H1 (cell line): ENCODE measurements around the gene MYH10. TPM values are rescaled to one million over a fixed set of nuclear protein-coding genes. Genes with fewer than 3 reads are reported as not detected.

Experiments
- CTCF ChIA-PET: fragments of 300-600 bp; sonication (Branson Sonifier 250); formaldehyde crosslinking; loops from one replicate; lab custom pipeline; 2021; ENCODE audit not compliant: partially characterized antibody; lab: Charles Lee
- POLR2A ChIA-PET: fragments of 300-600 bp; sonication (Branson Sonifier 250); formaldehyde crosslinking; loops from one replicate; lab custom pipeline; 2021; ENCODE audit warnings: inconsistent platforms; ENCODE audit not compliant: partially characterized antibody; lab: Charles Lee
- DNase-seq, 2 experiments: peaks; one replicate each; pipeline versions ENCODE4 v3.0.0 to v3.0.0-alpha.2; 2010 to 2022; ENCODE audit warnings: low spot score in 2 of 2, low read depth in 1 of 2, mixed read lengths in 1 of 2
- FAIRE-seq: peaks from 2 replicates; lab custom pipeline; 2011; peaks lifted over from hg19 to GRCh38; lab: Jason Lieb, UNC
- H2AFZ ChIP-seq: 2 replicates; pipeline ENCODE4 v1.8.1; 2012; ENCODE audit warnings: low read length, inconsistent platforms
- H2AK5ac ChIP-seq: 2 replicates; pipeline ENCODE4 v1.6.1; 2013; ENCODE audit warnings: low read depth, low read length
- H2BK120ac ChIP-seq: replicated peaks from 2 replicates; pipeline ENCODE3; 2013; ENCODE audit warnings: low read depth, low read length, inconsistent platforms
- H2BK12ac ChIP-seq: 2 replicates; pipeline ENCODE4 v1.6.1; 2013; ENCODE audit warnings: low read depth, low read length
- H2BK15ac ChIP-seq: 2 replicates; pipeline ENCODE4 v1.6.1; 2013; ENCODE audit warnings: low read length
- H2BK20ac ChIP-seq: 2 replicates; pipeline ENCODE4 v1.6.1; 2013; ENCODE audit warnings: low read length
- H2BK5ac ChIP-seq: 2 replicates; pipeline ENCODE4 v1.6.1; 2013; ENCODE audit warnings: low read depth, low read length
- H3K14ac ChIP-seq: 2 replicates; pipeline ENCODE4 v1.6.1; 2013; ENCODE audit warnings: inconsistent platforms; ENCODE audit not compliant: insufficient read length
- H3K18ac ChIP-seq: 2 replicates; pipeline ENCODE4 v1.6.1; 2013; ENCODE audit warnings: low read length; ENCODE audit errors: extremely low read depth
- H3K23ac ChIP-seq: 2 replicates; pipeline ENCODE4 v1.6.1; 2013; ENCODE audit warnings: inconsistent platforms; ENCODE audit not compliant: insufficient read length
- H3K23me2 ChIP-seq: 2 replicates; pipeline ENCODE4 v1.6.1; 2013; ENCODE audit warnings: low read depth, low read length
- H3K27ac ChIP-seq: 2 replicates; pipeline ENCODE4 v1.6.1; 2011; ENCODE audit warnings: low read depth, low read length, inconsistent platforms
- H3K27me3 ChIP-seq, 4 experiments: replicated peaks in 1 of 4; 1 replicate in 1 of 4; 2 replicates in 3 of 4; pipeline versions ENCODE4 v1.6.1 to v1.8.1; 2011 to 2013; ENCODE audit warnings: low read length in 3 of 4, mild to moderate bottlenecking in 3 of 4, inconsistent platforms in 2 of 4, mixed read lengths in 2 of 4, moderate library complexity in 1 of 4; ENCODE audit not compliant: control insufficient read depth in 3 of 4, insufficient read depth in 3 of 4; ENCODE audit errors: extremely low read depth in 1 of 4
- H3K36me3 ChIP-seq, 4 experiments: 2 replicates each; pipeline versions ENCODE4 v1.6.1 to v1.8.1; 2011 to 2013; ENCODE audit warnings: mild to moderate bottlenecking in 4 of 4, low read length in 3 of 4, moderate library complexity in 2 of 4, control low read depth in 1 of 4, inconsistent platforms in 1 of 4; ENCODE audit not compliant: insufficient read depth in 4 of 4, control insufficient read depth in 2 of 4
- H3K4ac ChIP-seq: replicated peaks from 2 replicates; pipeline ENCODE3; 2013; ENCODE audit warnings: low read length, low read depth, mixed read lengths, inconsistent platforms; ENCODE audit not compliant: insufficient read length
- H3K4me1 ChIP-seq, 4 experiments: replicated peaks in 1 of 4; 1 replicate in 1 of 4; 2 replicates in 3 of 4; pipeline versions ENCODE4 v1.6.1 to v1.8.1; 2011 to 2013; ENCODE audit warnings: low read length in 3 of 4, inconsistent platforms in 2 of 4, mixed read lengths in 1 of 4; ENCODE audit not compliant: insufficient read depth in 4 of 4, control insufficient read depth in 3 of 4
- H3K4me2 ChIP-seq, 2 experiments: 2 replicates each; pipeline versions ENCODE4 v1.6.1 to v1.8.1; 2011 to 2013; ENCODE audit warnings: low read depth in 2 of 2, low read length in 2 of 2, control low read depth in 1 of 2, inconsistent platforms in 1 of 2, mild to moderate bottlenecking in 1 of 2; ENCODE audit not compliant: insufficient read depth in 1 of 2
- H3K4me3 ChIP-seq, 4 experiments: fragments of 200-600, 300-600 bp in 1 of 4; sonication (generic), shearing (Covaris generic), sonication (Bioruptor Twin) in 1 of 4; 2 replicates each; pipeline versions ENCODE4 v1.5.1 to v1.8.1; 2011 to 2016; ENCODE audit warnings: low read length in 4 of 4, low read depth in 3 of 4, control low read depth in 2 of 4, inconsistent platforms in 2 of 4, mild to moderate bottlenecking in 2 of 4, mixed read lengths in 1 of 4, moderate library complexity in 1 of 4; ENCODE audit not compliant: insufficient read depth in 2 of 4; ENCODE audit errors: extremely low read depth in 1 of 4
- H3K56ac ChIP-seq: replicated peaks from 2 replicates; pipeline ENCODE3; 2013; ENCODE audit warnings: low read depth, mild to moderate bottlenecking, mixed read lengths, low read length, inconsistent platforms; ENCODE audit not compliant: insufficient read length
- H3K79me1 ChIP-seq: 2 replicates; pipeline ENCODE4 v1.6.1; 2013; ENCODE audit warnings: low read depth, low read length, control low read depth
- H3K79me2 ChIP-seq, 2 experiments: 2 replicates each; pipeline versions ENCODE4 v1.6.1 to v1.8.1; 2012 to 2013; ENCODE audit warnings: low read length in 2 of 2, mild to moderate bottlenecking in 2 of 2, inconsistent platforms in 1 of 2; ENCODE audit not compliant: insufficient read depth in 2 of 2, control insufficient read depth in 1 of 2
- H3K9ac ChIP-seq, 4 experiments: replicated peaks in 1 of 4; 1 replicate in 1 of 4; 2 replicates in 3 of 4; pipeline versions ENCODE4 v1.6.1 to v1.8.1; 2011 to 2013; ENCODE audit warnings: low read depth in 3 of 4, low read length in 3 of 4, control low read depth in 2 of 4, mild to moderate bottlenecking in 2 of 4, moderate library complexity in 2 of 4, inconsistent platforms in 1 of 4; ENCODE audit errors: extremely low read depth in 1 of 4
- H3K9me3 ChIP-seq, 2 experiments: 2 replicates each; pipeline versions ENCODE4 v1.6.1 to v1.8.1; 2012 to 2013; ENCODE audit warnings: mild to moderate bottlenecking in 2 of 2, moderate library complexity in 2 of 2, control low read depth in 1 of 2, inconsistent platforms in 1 of 2, low read depth in 1 of 2, low read length in 1 of 2, mixed read lengths in 1 of 2; ENCODE audit not compliant: insufficient read depth in 2 of 2
- H4K20me1 ChIP-seq, 2 experiments: replicated peaks in 1 of 2; 2 replicates each; pipeline versions ENCODE3 to v1.8.1; 2011 to 2013; ENCODE audit warnings: inconsistent platforms in 2 of 2, low read length in 2 of 2, mild to moderate bottlenecking in 1 of 2; ENCODE audit not compliant: insufficient read depth in 2 of 2, control insufficient read depth in 1 of 2
- H4K5ac ChIP-seq: 2 replicates; pipeline ENCODE4 v1.6.1; 2013; ENCODE audit warnings: low read length, low read depth, mixed read lengths, inconsistent platforms; ENCODE audit not compliant: insufficient read length
- H4K8ac ChIP-seq: 2 replicates; pipeline ENCODE4 v1.8.0; 2013; ENCODE audit warnings: mild to moderate bottlenecking, moderate library complexity, low read length, inconsistent platforms; ENCODE audit not compliant: insufficient read depth; ENCODE audit errors: extremely low read depth
- H4K91ac ChIP-seq: replicated peaks from 2 replicates; pipeline ENCODE3; 2013; ENCODE audit warnings: low read length, mixed read lengths, inconsistent platforms; ENCODE audit not compliant: insufficient read length
- BRCA1 ChIP-seq: IDR thresholded peaks from 2 replicates; pipeline ENCODE4 v1.6.1; 2012; ENCODE audit warnings: low read depth, low read length, improper control_type of control experiment
- CREB1 ChIP-seq: IDR thresholded peaks from 2 replicates; pipeline ENCODE4 v1.6.1; 2012; ENCODE audit warnings: inconsistent platforms
- EZH2 ChIP-seq: fragments of 200-600 bp; sonication (generic); IDR thresholded peaks from 2 replicates; pipeline ENCODE4 v1.7.1; 2012; ENCODE audit warnings: low read depth, mild to moderate bottlenecking, moderate library complexity, low read length, inconsistent platforms; ENCODE audit not compliant: severe bottlenecking
- GABPA ChIP-seq: IDR thresholded peaks from 2 replicates; pipeline ENCODE4 v1.6.1; 2011; ENCODE audit warnings: mild to moderate bottlenecking, low read length, moderate library complexity, borderline replicate concordance; ENCODE audit not compliant: insufficient read depth
- NANOG ChIP-seq: IDR thresholded peaks from 2 replicates; pipeline ENCODE4 v1.6.1; 2011; ENCODE audit warnings: low read length, low read depth, mild to moderate bottlenecking, inconsistent platforms; ENCODE audit not compliant: insufficient read depth, poor library complexity, severe bottlenecking
- RFX5 ChIP-seq: IDR thresholded peaks from 2 replicates; pipeline ENCODE4 v1.6.1; 2011; ENCODE audit warnings: low read depth, low read length, improper control_type of control experiment, borderline replicate concordance
- SP1 ChIP-seq: IDR thresholded peaks from 2 replicates; pipeline ENCODE4 v1.6.1; 2011; ENCODE audit warnings: low read depth, low read length
- TAF1 ChIP-seq: IDR thresholded peaks from 2 replicates; pipeline ENCODE4 v1.6.1; 2011; ENCODE audit warnings: mild to moderate bottlenecking, low read depth, low read length
- TEAD4 ChIP-seq: IDR thresholded peaks from 2 replicates; pipeline ENCODE4 v1.6.1; 2012; ENCODE audit warnings: low read depth, low read length, inconsistent platforms, mixed read lengths
- USF2 ChIP-seq: IDR thresholded peaks from 2 replicates; pipeline ENCODE4 v1.6.1; 2011; ENCODE audit warnings: low read length, improper control_type of control experiment
- YY1 ChIP-seq: IDR thresholded peaks from 2 replicates; pipeline ENCODE4 v1.6.1; 2011; ENCODE audit warnings: low read depth, mild to moderate bottlenecking, low read length
- WGBS, 2 experiments: shearing (Covaris generic) in 1 of 2; methylation state at CpG; one replicate each; pipeline versions ENCODE4 v1.1.6 to v1.1.7; 2013 to 2015; ENCODE audit warnings: low lambda C conversion rate in 2 of 2, mixed read lengths in 2 of 2, inconsistent platforms in 1 of 2, low coverage in 1 of 2, missing lambda C conversion rate in 1 of 2; ENCODE audit not compliant: insufficient replicate concordance in 2 of 2, insufficient coverage in 1 of 2, insufficient read length in 1 of 2; ENCODE audit errors: extremely low coverage in 1 of 2, missing lambda C conversion rate in 1 of 2; 5-methylcytosine and 5-hydroxymethylcytosine counted together
- polyA plus RNA-seq, 7 experiments: library from polyadenylated mRNA; depleted of rRNA in 3 of 7; stranded (reverse) in 5 of 7; unstranded in 2 of 7; fragments of >200 nt in 5 of 7; fragments of 200-250 nt in 2 of 7; gene quantifications; 1 replicate in 5 of 7; 2 replicates in 1 of 7; 4 replicates in 1 of 7; pipeline versions ENCODE4 v1.2.1 to v1.2.3, GENCODE V29; 2011 to 2013; ENCODE audit warnings: missing spikeins in 2 of 7, mixed read lengths in 2 of 7
- total RNA-seq: library from RNA; stranded (reverse); fragmentation: NEBNext Ultra II Directional; extraction: Animal tissue kit (Norgen Biotek cat#: 25700); gene quantifications from 2 replicates; pipeline ENCODE4 v1.2.1, GENCODE V29; 2021

Gene MYH10
- total and polyA plus RNA-seq, 2 of the 8 experiments (the other 6 are each of a cell fraction or from before 2014, with no cell fraction given), result 64.1 to 289 TPM

- TF ChIP-seq TEAD4 (no peak), RFX5 (no peak), CREB1 (no peak), GABPA (no peak), SP1 (no peak), EZH2 (no peak), NANOG (no peak), TAF1 (no peak), BRCA1 (no peak), USF2 (no peak), YY1 (no peak)
- H2AFZ ChIP-seq, result no peak overlapping the region
- no peak overlapping the region for H4K91ac ChIP-seq
- ChIA-PET CTCF (interaction anchor here (0.6 to 1.4 kb wide), 3 partner anchors 11 to 161 kb away, joined by 3 to 4 read pairs (median 3); no protein-coding TSS in a partner anchor), POLR2A (no interaction called here)
- no peak overlapping the region for H2BK20ac ChIP-seq
- H4K8ac ChIP-seq, result no peak overlapping the region
- peaks cover 3 to 22% (median 8%) of the 10 kb centered on the region in 4 experiments; a peak in 7 of 8 replicates for H3K36me3 ChIP-seq
- no peak overlapping the region for H3K27ac ChIP-seq
- no peaks in the 10 kb centered on the region for H3K23me2 ChIP-seq
- no peaks in the 10 kb centered on the region for H3K79me1 ChIP-seq
- H4K5ac ChIP-seq, result no peak overlapping the region
- H3K14ac ChIP-seq, result no peak overlapping the region
- H3K56ac ChIP-seq, result no peak overlapping the region
- DNase-seq (no peak), FAIRE-seq (no peak)
- H3K18ac ChIP-seq, result no peak overlapping the region
- H2BK15ac ChIP-seq, result no peak overlapping the region
- H3K79me2 ChIP-seq, result peaks cover 0 to 30% of the 10 kb centered on the region in 2 experiments; a peak in 2 of 4 replicates
- H3K4me1 ChIP-seq, result no peaks in the 10 kb centered on the region
- no peak overlapping the region for H2BK12ac ChIP-seq
- H3K9me3 ChIP-seq, result no peaks in the 10 kb centered on the region
- no peak overlapping the region; a peak in 1 of 7 replicates for H3K9ac ChIP-seq
- H4K20me1 ChIP-seq, result peaks cover 0 to 2% of the 10 kb centered on the region in 2 experiments
- 83% methylated on average over 4 of the region's 4 CpGs; no CpG with 5 or more reads in 1 of the 2 experiments for WGBS, 2 experiments
- no peak overlapping the region for H3K4me3 ChIP-seq
- no peak overlapping the region for H2BK120ac ChIP-seq
- no peak overlapping the region for H3K23ac ChIP-seq
- no peaks in the 10 kb centered on the region for H3K27me3 ChIP-seq
- no peak overlapping the region for H2BK5ac ChIP-seq
- no peak overlapping the region for H3K4ac ChIP-seq
- H3K4me2 ChIP-seq, result no peak overlapping the region
- H2AK5ac ChIP-seq, result no peak overlapping the region
Measured at GRCh38 chr17:8444494-8444893, 186.0 kb downstream of the MYH10 start.
